22Rv1 (cell line): ENCODE results near the gene TC2N.

Experiments
- ZFX ChIP-seq: fragments of 450-650 bp; IDR thresholded peaks from 2 replicates; pipeline ENCODE4 v1.6.1; 2017; ENCODE audit warnings: antibody characterized with exemption, borderline replicate concordance
- TF ChIP-seq, protein P1 (sequence below): fragments of 450-650 bp; IDR thresholded peaks from 2 replicates; pipeline ENCODE4 v1.5.1; 2017; ENCODE audit warnings: mild to moderate bottlenecking

GRCh38 chr14:91847693-91848092, 19.6 kb downstream of the TC2N start:
- TF ChIP-seq, protein P1, sequence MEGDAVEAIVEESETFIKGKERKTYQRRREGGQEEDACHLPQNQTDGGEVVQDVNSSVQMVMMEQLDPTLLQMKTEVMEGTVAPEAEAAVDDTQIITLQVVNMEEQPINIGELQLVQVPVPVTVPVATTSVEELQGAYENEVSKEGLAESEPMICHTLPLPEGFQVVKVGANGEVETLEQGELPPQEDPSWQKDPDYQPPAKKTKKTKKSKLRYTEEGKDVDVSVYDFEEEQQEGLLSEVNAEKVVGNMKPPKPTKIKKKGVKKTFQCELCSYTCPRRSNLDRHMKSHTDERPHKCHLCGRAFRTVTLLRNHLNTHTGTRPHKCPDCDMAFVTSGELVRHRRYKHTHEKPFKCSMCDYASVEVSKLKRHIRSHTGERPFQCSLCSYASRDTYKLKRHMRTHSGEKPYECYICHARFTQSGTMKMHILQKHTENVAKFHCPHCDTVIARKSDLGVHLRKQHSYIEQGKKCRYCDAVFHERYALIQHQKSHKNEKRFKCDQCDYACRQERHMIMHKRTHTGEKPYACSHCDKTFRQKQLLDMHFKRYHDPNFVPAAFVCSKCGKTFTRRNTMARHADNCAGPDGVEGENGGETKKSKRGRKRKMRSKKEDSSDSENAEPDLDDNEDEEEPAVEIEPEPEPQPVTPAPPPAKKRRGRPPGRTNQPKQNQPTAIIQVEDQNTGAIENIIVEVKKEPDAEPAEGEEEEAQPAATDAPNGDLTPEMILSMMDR, result no peak
- TF ChIP-seq ZFX, result no peak
